ENCODE results near the gene BRCA1.
A peak's percentile ranks its signal among the peaks of the same experiment; 100 is the strongest.

BRCA1 gene

DNA sequence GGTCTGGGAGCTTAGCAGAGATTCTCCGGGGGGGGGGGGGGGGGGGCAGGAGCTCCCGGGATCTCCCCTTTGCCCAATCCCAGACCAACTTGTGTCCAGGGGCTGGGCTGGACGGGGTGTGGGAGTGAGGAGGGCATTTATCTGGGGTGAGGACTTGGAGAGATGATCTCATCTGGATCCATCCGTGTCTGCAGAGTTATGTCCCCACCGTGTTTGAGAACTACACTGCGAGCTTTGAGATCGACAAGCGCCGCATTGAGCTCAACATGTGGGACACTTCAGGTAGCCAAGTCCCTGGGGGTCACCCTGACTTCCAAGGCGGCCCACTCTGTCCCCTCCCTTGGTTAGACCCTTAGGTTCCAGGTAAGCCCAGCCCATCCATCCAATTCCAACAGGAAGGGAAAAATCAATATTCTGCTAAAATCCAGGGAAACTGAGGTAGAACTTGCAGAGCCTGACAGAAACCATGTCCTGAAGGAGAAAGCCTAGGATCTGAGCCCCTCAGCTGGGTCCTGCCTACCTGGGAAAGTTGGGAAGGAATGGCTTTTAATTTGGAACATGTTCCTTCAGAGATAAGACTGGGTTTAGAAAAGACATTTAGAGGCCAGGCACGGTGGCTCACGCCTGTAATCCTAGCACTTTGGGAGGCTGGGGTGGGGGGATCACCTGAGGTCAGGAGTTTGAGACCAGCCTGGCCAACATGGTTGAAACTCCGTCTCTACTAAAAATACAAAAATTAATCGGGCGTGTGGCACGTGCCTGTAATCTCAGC lies 99.2 kb downstream of the BRCA1 start:
- no peaks in the 10 kb centered on the region for H3K79me2 ChIP-seq (ENCODE audit: low read length)
- DNase-seq: no peak
- no peaks in the 10 kb centered on the region for H3K36me3 ChIP-seq (replicated peaks; ENCODE audit: insufficient read depth, low read length)
- H3K9ac ChIP-seq (ENCODE audit: low read length): no peak overlapping the region
- no peaks in the 10 kb centered on the region for H3K9me2 ChIP-seq (replicated peaks; ENCODE audit: insufficient read depth, low read length)
- no peaks in the 10 kb centered on the region for H3K9me3 ChIP-seq (replicated peaks; ENCODE audit: insufficient read depth, low read length)
- H3F3A ChIP-seq (ENCODE audit: insufficient read depth, low read length): peaks cover 5% of the 10 kb centered on the region; the same call in 1 of the 2 replicates
- no peak overlapping the region for H3K4me3 ChIP-seq (ENCODE audit: low read length)
- no peaks in the 10 kb centered on the region for H3K4me1 ChIP-seq (ENCODE audit: low read length)
- no peak overlapping the region for H3K4me2 ChIP-seq (ENCODE audit: low read depth, low read length)
- TF ChIP-seq, protein P1, sequence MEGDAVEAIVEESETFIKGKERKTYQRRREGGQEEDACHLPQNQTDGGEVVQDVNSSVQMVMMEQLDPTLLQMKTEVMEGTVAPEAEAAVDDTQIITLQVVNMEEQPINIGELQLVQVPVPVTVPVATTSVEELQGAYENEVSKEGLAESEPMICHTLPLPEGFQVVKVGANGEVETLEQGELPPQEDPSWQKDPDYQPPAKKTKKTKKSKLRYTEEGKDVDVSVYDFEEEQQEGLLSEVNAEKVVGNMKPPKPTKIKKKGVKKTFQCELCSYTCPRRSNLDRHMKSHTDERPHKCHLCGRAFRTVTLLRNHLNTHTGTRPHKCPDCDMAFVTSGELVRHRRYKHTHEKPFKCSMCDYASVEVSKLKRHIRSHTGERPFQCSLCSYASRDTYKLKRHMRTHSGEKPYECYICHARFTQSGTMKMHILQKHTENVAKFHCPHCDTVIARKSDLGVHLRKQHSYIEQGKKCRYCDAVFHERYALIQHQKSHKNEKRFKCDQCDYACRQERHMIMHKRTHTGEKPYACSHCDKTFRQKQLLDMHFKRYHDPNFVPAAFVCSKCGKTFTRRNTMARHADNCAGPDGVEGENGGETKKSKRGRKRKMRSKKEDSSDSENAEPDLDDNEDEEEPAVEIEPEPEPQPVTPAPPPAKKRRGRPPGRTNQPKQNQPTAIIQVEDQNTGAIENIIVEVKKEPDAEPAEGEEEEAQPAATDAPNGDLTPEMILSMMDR (IDR thresholded peaks at IDR 0.05; ENCODE audit: low read length): no peak
- TF ChIP-seq EZH2phosphoT487 (IDR thresholded peaks at IDR 0.05; ENCODE audit: low read length) (no peak), EZH2 (optimal IDR thresholded peaks at IDR 0.05; ENCODE audit: low read depth, low read length) (no peak)
- H4K20me1 ChIP-seq (ENCODE audit: insufficient read depth, low read length): no peaks in the 10 kb centered on the region
- H3K27ac ChIP-seq (ENCODE audit: low read length): no peak overlapping the region
- no peak overlapping the region for H2AFZ ChIP-seq (ENCODE audit: low read length)
- H3K27me3 ChIP-seq (replicated peaks; ENCODE audit: insufficient read depth, low read length): no peaks in the 10 kb centered on the region

DNA sequence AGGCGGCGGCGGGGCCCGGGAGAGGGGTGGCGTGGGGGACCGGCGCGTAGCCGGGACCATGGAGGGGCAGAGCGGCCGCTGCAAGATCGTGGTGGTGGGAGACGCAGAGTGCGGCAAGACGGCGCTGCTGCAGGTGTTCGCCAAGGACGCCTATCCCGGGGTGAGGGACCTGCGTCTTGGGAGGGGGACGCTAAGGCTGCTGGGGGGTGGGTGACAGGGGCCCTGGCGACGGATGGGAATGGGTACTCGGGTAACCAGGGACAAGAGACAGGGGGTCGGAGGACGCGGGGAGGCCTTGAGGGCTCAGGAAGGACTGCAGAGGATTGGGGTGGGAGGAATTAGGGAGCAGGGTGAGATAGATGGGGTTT lies 99.9 kb downstream of the BRCA1 start:
- Histone ChIP-seq H3K4me3 (ENCODE audit: low read length) (no peak overlapping the region), H3F3A (ENCODE audit: insufficient read depth, low read length) (peaks cover 5% of the 10 kb centered on the region; the same call in 1 of the 2 replicates), H3K9me2 (replicated peaks; ENCODE audit: insufficient read depth, low read length) (no peaks in the 10 kb centered on the region), H3K79me2 (ENCODE audit: low read length) (no peaks in the 10 kb centered on the region), H3K4me2 (ENCODE audit: low read depth, low read length) (no peak overlapping the region), H4K20me1 (ENCODE audit: insufficient read depth, low read length) (no peaks in the 10 kb centered on the region), H3K9ac (ENCODE audit: low read length) (no peak overlapping the region), H3K4me1 (ENCODE audit: low read length) (no peaks in the 10 kb centered on the region), H3K27ac (ENCODE audit: low read length) (no peak overlapping the region), H3K9me3 (replicated peaks; ENCODE audit: insufficient read depth, low read length) (no peaks in the 10 kb centered on the region), H2AFZ (ENCODE audit: low read length) (no peak overlapping the region), H3K27me3 (replicated peaks; ENCODE audit: insufficient read depth, low read length) (no peaks in the 10 kb centered on the region), H3K36me3 (replicated peaks; ENCODE audit: insufficient read depth, low read length) (no peaks in the 10 kb centered on the region)
- DNase-seq: no peak
- TF ChIP-seq, protein P1 (IDR thresholded peaks at IDR 0.05; ENCODE audit: low read length): no peak
- no peak for TF ChIP-seq EZH2 (optimal IDR thresholded peaks at IDR 0.05; ENCODE audit: low read depth, low read length)
- TF ChIP-seq EZH2phosphoT487 (IDR thresholded peaks at IDR 0.05; ENCODE audit: low read length): no peak

- H3K27me3 ChIP-seq (replicated peaks; ENCODE audit: insufficient read depth, low read length): no peaks in the 10 kb centered on the region
- peaks cover 5% of the 10 kb centered on the region; the same call in 1 of the 2 replicates for H3F3A ChIP-seq (ENCODE audit: insufficient read depth, low read length)
- H3K9ac ChIP-seq (ENCODE audit: low read length): peak within 1 kb of the TSS; percentile 48
- TF ChIP-seq, protein P1 (IDR thresholded peaks at IDR 0.05; ENCODE audit: low read length): peak; percentile 73
- TF ChIP-seq EZH2phosphoT487 (IDR thresholded peaks at IDR 0.05; ENCODE audit: low read length) (no peak), EZH2 (optimal IDR thresholded peaks at IDR 0.05; ENCODE audit: low read depth, low read length) (no peak)
- no peaks in the 10 kb centered on the region for H3K9me3 ChIP-seq (replicated peaks; ENCODE audit: insufficient read depth, low read length)
- H3K27ac ChIP-seq (ENCODE audit: low read length): no peak within 1 kb of the TSS
- peak; percentile 86 for DNase-seq
- H2AFZ ChIP-seq (ENCODE audit: low read length): peak within 1 kb of the TSS; percentile 76
- no peaks in the 10 kb centered on the region for H3K4me1 ChIP-seq (ENCODE audit: low read length)
- H3K79me2 ChIP-seq (ENCODE audit: low read length): no peaks in the 10 kb centered on the region
- H3K36me3 ChIP-seq (replicated peaks; ENCODE audit: insufficient read depth, low read length): no peaks in the 10 kb centered on the region
- peak within 1 kb of the TSS; percentile 65 for H3K4me3 ChIP-seq (ENCODE audit: low read length)
- peak within 1 kb of the TSS; percentile 86 for H3K4me2 ChIP-seq (ENCODE audit: low read depth, low read length)
- no peaks in the 10 kb centered on the region for H4K20me1 ChIP-seq (ENCODE audit: insufficient read depth, low read length)
- no peaks in the 10 kb centered on the region for H3K9me2 ChIP-seq (replicated peaks; ENCODE audit: insufficient read depth, low read length)
These were observed 100.5 kb downstream of the BRCA1 start, which contains the start of gene RND2 for GRCh38 chr17:43024407-43025289. RND2 (plus strand) TSS chr17:43025231; CDS start chr17:43025348, 117 bp downstream.
